Stimulated activated naive B cell treated with anti-CD40 and anti-IgM and Interleukin-4, amounts not matched to agents 10 μg/mL and 1 μg/mL and 100 μg/mL, for 72 hours (primary cell): Measurements from ENCODE around the gene NEU2.

Source experiments
- ATAC-seq, 2 donors: fragments of 150-1000 bp; cut with Tn5 transposase; replicated peaks; 2 replicates each; pipeline ENCODE4 v1.10.0; 2021; ENCODE audit warnings: moderate library complexity in 1 of 2
- DNase-seq: peaks from one replicate; pipeline ENCODE4 v3.0.0; 2021
- H3K27ac Mint-ChIP-seq: one replicate; pipeline ENCODE4 v1.8.0; 2022; ENCODE audit warnings: mild to moderate bottlenecking, mixed read lengths
- H3K27me3 Mint-ChIP-seq, 2 donors: one replicate each; pipeline ENCODE4 v1.8.0; 2022; ENCODE audit warnings: mixed read lengths in 2 of 2
- H3K36me3 Mint-ChIP-seq, 2 donors: one replicate each; pipeline ENCODE4 v1.8.0; 2022; ENCODE audit warnings: mixed read lengths in 2 of 2, mild to moderate bottlenecking in 1 of 2
- H3K4me1 Mint-ChIP-seq, 2 donors: one replicate each; pipeline ENCODE4 v1.8.0; 2022; ENCODE audit warnings: mixed read lengths in 2 of 2, mild to moderate bottlenecking in 1 of 2
- H3K4me3 Mint-ChIP-seq, 2 donors: one replicate each; pipeline ENCODE4 v1.8.0; 2022; ENCODE audit warnings: mild to moderate bottlenecking in 2 of 2, mixed read lengths in 2 of 2, moderate library complexity in 1 of 2
- H3K9me3 Mint-ChIP-seq, 2 donors: one replicate each; pipeline ENCODE4 v1.8.0; 2022; ENCODE audit warnings: mixed read lengths in 2 of 2, mild to moderate bottlenecking in 1 of 2

Gene NEU2

GRCh38 chr2:233076749-233077148 lies 44.3 kb downstream of the NEU2 start:
- no peak for DNase-seq
- no peak for ATAC-seq
- Mint-ChIP-seq H3K9me3 (peaks cover under 1 to 2% of the 10 kb centered on the region in 2 donors), H3K4me3 (peak overlapping the region; percentile 8 to 46), H3K27ac (no peak overlapping the region), H3K27me3 (no peaks in the 10 kb centered on the region), H3K36me3 (peaks cover 47 to 48% of the 10 kb centered on the region in 2 donors), H3K4me1 (peaks cover 45 to 46% of the 10 kb centered on the region in 2 donors)

- ATAC-seq (no peak), DNase-seq (no peak)
- Mint-ChIP-seq H3K36me3 (peaks cover 53 to 68% of the 10 kb centered on the region in 2 donors), H3K9me3 (no peaks in the 10 kb centered on the region), H3K27ac (peak overlapping the region; percentile 92), H3K27me3 (no peaks in the 10 kb centered on the region), H3K4me3 (peak overlapping the region; percentile 58 to 63), H3K4me1 (peaks cover 61 to 70% of the 10 kb centered on the region in 2 donors)
These were observed 47.0 kb downstream of the NEU2 start for GRCh38 chr2:233079473-233079877.

GRCh38 chr2:233079953-233080835 lies 47.7 kb downstream of the NEU2 start:
- peak in 1 of 2 donors; percentile 15 for ATAC-seq
- peaks cover 60 to 75% of the 10 kb centered on the region in 2 donors for H3K36me3 Mint-ChIP-seq
- peaks cover 66 to 77% of the 10 kb centered on the region in 2 donors for H3K4me1 Mint-ChIP-seq

GRCh38 chr2:233080836-233081229 lies 48.4 kb downstream of the NEU2 start:
- H3K27me3 Mint-ChIP-seq, result no peaks in the 10 kb centered on the region
- no peak for DNase-seq
- H3K27ac Mint-ChIP-seq, result peak overlapping the region; percentile 96
- H3K9me3 Mint-ChIP-seq, result peaks cover 0 to 3% of the 10 kb centered on the region in 2 donors
- peaks cover 72 to 83% of the 10 kb centered on the region in 2 donors for H3K4me1 Mint-ChIP-seq
- no peak for ATAC-seq
- H3K36me3 Mint-ChIP-seq, result peaks cover 66 to 82% of the 10 kb centered on the region in 2 donors
- H3K4me3 Mint-ChIP-seq, result peak overlapping the region; percentile 80

More at GRCh38 chr2:233079953-233080835, 47.7 kb downstream of the NEU2 start:
- DNase-seq, result no peak
- Mint-ChIP-seq H3K9me3 (no peaks in the 10 kb centered on the region), H3K4me3 (peak overlapping the region; percentile 80), H3K27ac (peak overlapping the region; percentile 96), H3K27me3 (no peaks in the 10 kb centered on the region)

GRCh38 chr2:233081232-233081730 lies 48.8 kb downstream of the NEU2 start:
- H3K4me3 Mint-ChIP-seq, result peak overlapping the region; percentile 80
- peaks cover 70 to 86% of the 10 kb centered on the region in 2 donors for H3K36me3 Mint-ChIP-seq
- H3K4me1 Mint-ChIP-seq, result peaks cover 76 to 88% of the 10 kb centered on the region in 2 donors
- peak; percentile 46 for DNase-seq
- peak; percentile 35 to 38 for ATAC-seq
- H3K27ac Mint-ChIP-seq, result peak overlapping the region; percentile 96
- no peaks in the 10 kb centered on the region for H3K27me3 Mint-ChIP-seq
- peaks cover 0 to 3% of the 10 kb centered on the region in 2 donors for H3K9me3 Mint-ChIP-seq

GRCh38 chr2:233081731-233082221 lies 49.3 kb downstream of the NEU2 start:
- no peak for DNase-seq
- H3K36me3 Mint-ChIP-seq, result peaks cover 68 to 87% of the 10 kb centered on the region in 2 donors
- H3K4me3 Mint-ChIP-seq, result peak overlapping the region; percentile 80
- peaks cover 0 to 3% of the 10 kb centered on the region in 2 donors for H3K9me3 Mint-ChIP-seq
- peak overlapping the region; percentile 96 for H3K27ac Mint-ChIP-seq
- H3K27me3 Mint-ChIP-seq, result no peaks in the 10 kb centered on the region
- H3K4me1 Mint-ChIP-seq, result peaks cover 77 to 93% of the 10 kb centered on the region in 2 donors
- peak; percentile 10 to 19 for ATAC-seq

- Mint-ChIP-seq H3K27ac (peak overlapping the region; percentile 96), H3K9me3 (peaks cover 0 to 3% of the 10 kb centered on the region in 2 donors), H3K4me1 (peaks cover 77 to 95% of the 10 kb centered on the region in 2 donors), H3K27me3 (no peaks in the 10 kb centered on the region), H3K36me3 (peaks cover 66 to 86% of the 10 kb centered on the region in 2 donors), H3K4me3 (peak overlapping the region; percentile 80)
- DNase-seq, result peak; percentile 48
- peak; percentile 64 to 75 for ATAC-seq
These were observed 49.9 kb downstream of the NEU2 start for GRCh38 chr2:233082222-233082930.

GRCh38 chr2:233082931-233083755 lies 50.7 kb downstream of the NEU2 start:
- H3K4me1 Mint-ChIP-seq, result peaks cover 79 to 96% of the 10 kb centered on the region in 2 donors
- H3K27ac Mint-ChIP-seq, result peak overlapping the region; percentile 96
- H3K4me3 Mint-ChIP-seq, result peak overlapping the region; percentile 80
- H3K36me3 Mint-ChIP-seq, result peaks cover 72 to 87% of the 10 kb centered on the region in 2 donors
- peaks cover 0 to 3% of the 10 kb centered on the region in 2 donors for H3K9me3 Mint-ChIP-seq
- no peaks in the 10 kb centered on the region for H3K27me3 Mint-ChIP-seq
- DNase-seq, result no peak
- ATAC-seq, result no peak

- H3K36me3 Mint-ChIP-seq, result peaks cover 78 to 88% of the 10 kb centered on the region in 2 donors
- peak overlapping the region; percentile 80 for H3K4me3 Mint-ChIP-seq
- ATAC-seq (no peak), DNase-seq (no peak)
- H3K9me3 Mint-ChIP-seq, result peaks cover 0 to 3% of the 10 kb centered on the region in 2 donors
- no peaks in the 10 kb centered on the region for H3K27me3 Mint-ChIP-seq
- peak overlapping the region; percentile 96 for H3K27ac Mint-ChIP-seq
- peaks cover 85 to 96% of the 10 kb centered on the region in 2 donors for H3K4me1 Mint-ChIP-seq
These were observed 51.3 kb downstream of the NEU2 start for GRCh38 chr2:233083782-233084181.

- no peaks in the 10 kb centered on the region for H3K27me3 Mint-ChIP-seq
- H3K27ac Mint-ChIP-seq, result peak overlapping the region; percentile 96
- peaks cover 0 to 3% of the 10 kb centered on the region in 2 donors for H3K9me3 Mint-ChIP-seq
- DNase-seq, result peak; percentile 63
- peaks cover 79 to 96% of the 10 kb centered on the region in 2 donors for H3K4me1 Mint-ChIP-seq
- peaks cover 76 to 87% of the 10 kb centered on the region in 2 donors for H3K36me3 Mint-ChIP-seq
- peak overlapping the region; percentile 80 for H3K4me3 Mint-ChIP-seq
- ATAC-seq, result peak; percentile 41 to 43
These were observed 52.0 kb downstream of the NEU2 start for GRCh38 chr2:233084488-233084887.
